ENCODE measurements around the gene SMPD1.

DNA sequence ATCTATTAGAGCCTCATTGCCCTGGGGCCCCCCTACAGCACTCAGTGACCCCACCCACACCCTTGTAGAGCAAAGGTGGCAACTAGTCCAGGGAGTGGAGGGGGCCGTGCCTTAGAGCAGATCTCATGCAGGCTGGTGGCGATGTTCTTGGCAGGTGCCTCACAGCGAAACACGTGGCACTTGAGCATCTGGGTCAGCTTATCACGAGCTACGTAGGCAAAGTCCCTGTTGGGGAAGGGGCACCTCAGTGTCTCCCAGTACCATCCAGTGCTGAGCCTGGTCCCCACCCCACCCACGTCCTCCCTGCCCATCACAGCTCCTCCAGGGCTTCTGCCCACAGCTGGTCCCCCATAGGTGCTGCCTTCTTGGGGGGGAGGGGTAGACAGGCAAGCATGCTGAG, 11.2 kb downstream of the SMPD1 start:
- TF ChIP-seq SIN3A (IDR thresholded peaks at IDR 0.05; ENCODE audit: borderline replicate concordance, insufficient read depth, low read length) (no peak), POLR2AphosphoS5 (IDR thresholded peaks at IDR 0.05; ENCODE audit: low read depth, low read length) (no peak), TAF1 (IDR thresholded peaks at IDR 0.05; ENCODE audit: borderline replicate concordance, insufficient read depth, low read length) (no peak)
- TF ChIP-seq, protein P1, sequence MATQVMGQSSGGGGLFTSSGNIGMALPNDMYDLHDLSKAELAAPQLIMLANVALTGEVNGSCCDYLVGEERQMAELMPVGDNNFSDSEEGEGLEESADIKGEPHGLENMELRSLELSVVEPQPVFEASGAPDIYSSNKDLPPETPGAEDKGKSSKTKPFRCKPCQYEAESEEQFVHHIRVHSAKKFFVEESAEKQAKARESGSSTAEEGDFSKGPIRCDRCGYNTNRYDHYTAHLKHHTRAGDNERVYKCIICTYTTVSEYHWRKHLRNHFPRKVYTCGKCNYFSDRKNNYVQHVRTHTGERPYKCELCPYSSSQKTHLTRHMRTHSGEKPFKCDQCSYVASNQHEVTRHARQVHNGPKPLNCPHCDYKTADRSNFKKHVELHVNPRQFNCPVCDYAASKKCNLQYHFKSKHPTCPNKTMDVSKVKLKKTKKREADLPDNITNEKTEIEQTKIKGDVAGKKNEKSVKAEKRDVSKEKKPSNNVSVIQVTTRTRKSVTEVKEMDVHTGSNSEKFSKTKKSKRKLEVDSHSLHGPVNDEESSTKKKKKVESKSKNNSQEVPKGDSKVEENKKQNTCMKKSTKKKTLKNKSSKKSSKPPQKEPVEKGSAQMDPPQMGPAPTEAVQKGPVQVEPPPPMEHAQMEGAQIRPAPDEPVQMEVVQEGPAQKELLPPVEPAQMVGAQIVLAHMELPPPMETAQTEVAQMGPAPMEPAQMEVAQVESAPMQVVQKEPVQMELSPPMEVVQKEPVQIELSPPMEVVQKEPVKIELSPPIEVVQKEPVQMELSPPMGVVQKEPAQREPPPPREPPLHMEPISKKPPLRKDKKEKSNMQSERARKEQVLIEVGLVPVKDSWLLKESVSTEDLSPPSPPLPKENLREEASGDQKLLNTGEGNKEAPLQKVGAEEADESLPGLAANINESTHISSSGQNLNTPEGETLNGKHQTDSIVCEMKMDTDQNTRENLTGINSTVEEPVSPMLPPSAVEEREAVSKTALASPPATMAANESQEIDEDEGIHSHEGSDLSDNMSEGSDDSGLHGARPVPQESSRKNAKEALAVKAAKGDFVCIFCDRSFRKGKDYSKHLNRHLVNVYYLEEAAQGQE (IDR thresholded peaks at IDR 0.05; ENCODE audit: insufficient read depth in 1 of 2, low read depth in 2 of 2, low read length in 2 of 2) = no peak

Data from PFSK-1 (cell line).